Fibroblast of lung (primary cell): ENCODE data around the gene ZNF675. TPM values are rescaled to one million over a fixed set of nuclear protein-coding genes. Genes with fewer than 3 reads are reported as not detected.
"Not testable (repeated sequence)": the region's sequence is repeated elsewhere in the genome, so short reads cannot be mapped to it uniquely, and the experiment has no call there.

ENCODE experiments used
- DNase-seq, 2 donors: peaks; one replicate each; pipeline versions ENCODE4 v3.0.0 to v3.0.0-alpha.2; 2010; ENCODE audit warnings: low read depth in 2 of 2
- H2AFZ ChIP-seq: 2 replicates; pipeline ENCODE4 v1.5.1; 2012; ENCODE audit warnings: low read length, control low read depth, inconsistent platforms
- H3K27ac ChIP-seq: 2 replicates; pipeline ENCODE4 v1.5.1; 2011; ENCODE audit warnings: low read length, control low read depth; ENCODE audit not compliant: insufficient read depth
- H3K27me3 ChIP-seq: 2 replicates; pipeline ENCODE4 v1.5.1; 2011; ENCODE audit warnings: mild to moderate bottlenecking, low read length; ENCODE audit not compliant: control insufficient read depth, insufficient read depth
- H3K36me3 ChIP-seq: 2 replicates; pipeline ENCODE4 v1.5.1; 2011; ENCODE audit warnings: low read length; ENCODE audit not compliant: control insufficient read depth, insufficient read depth
- H3K4me1 ChIP-seq: 2 replicates; pipeline ENCODE4 v1.5.1; 2011; ENCODE audit warnings: low read length; ENCODE audit not compliant: control insufficient read depth, insufficient read depth; ENCODE audit errors: extremely low read depth
- H3K4me2 ChIP-seq: 2 replicates; pipeline ENCODE4 v1.5.1; 2011; ENCODE audit warnings: low read length, control low read depth; ENCODE audit not compliant: insufficient read depth; ENCODE audit errors: extremely low read depth
- H3K4me3 ChIP-seq, 4 experiments: fragments of 200-600 bp in 1 of 4; sonication (generic) in 1 of 4; replicated peaks in 1 of 4; 2 replicates each; pipeline ENCODE4 v1.5.1; 2011 to 2016; ENCODE audit warnings: low read length in 4 of 4, low read depth in 3 of 4, mild to moderate bottlenecking in 3 of 4, control low read depth in 2 of 4, inconsistent platforms in 1 of 4, mixed read lengths in 1 of 4; ENCODE audit not compliant: insufficient read depth in 1 of 4; ENCODE audit errors: control extremely low read depth in 1 of 4
- H3K79me2 ChIP-seq: 2 replicates; pipeline ENCODE4 v1.5.1; 2012; ENCODE audit warnings: mild to moderate bottlenecking, low read length, inconsistent platforms; ENCODE audit not compliant: control insufficient read depth, insufficient read depth
- H3K9ac ChIP-seq: 2 replicates; pipeline ENCODE4 v1.5.1; 2011; ENCODE audit warnings: mild to moderate bottlenecking, low read length, control low read depth; ENCODE audit not compliant: insufficient read depth
- H3K9me3 ChIP-seq: 2 replicates; pipeline ENCODE4 v1.5.1; 2012; ENCODE audit warnings: low read depth, low read length; ENCODE audit not compliant: control insufficient read depth, insufficient read depth
- H4K20me1 ChIP-seq: 2 replicates; pipeline ENCODE4 v1.5.1; 2011; ENCODE audit warnings: low read length; ENCODE audit not compliant: control insufficient read depth, insufficient read depth; ENCODE audit errors: extremely low read depth
- CTCF ChIP-seq, 2 donors: IDR thresholded peaks in 1 of 2; conservative IDR thresholded peaks in 1 of 2; 1 replicate in 1 of 2; 2 replicates in 1 of 2; pipeline ENCODE4 v1.5.1; 2011 to 2012; ENCODE audit warnings: low read length in 2 of 2, control low read depth in 1 of 2, inconsistent platforms in 1 of 2, low read depth in 1 of 2, mild to moderate bottlenecking in 1 of 2
- EZH2 ChIP-seq: IDR thresholded peaks from 2 replicates; pipeline ENCODE4 v1.5.1; 2012; ENCODE audit warnings: low read length, control low read depth, mild to moderate bottlenecking; ENCODE audit errors: missing control alignments
- polyA plus RNA-seq, 2 donors: library from polyadenylated mRNA; depleted of rRNA in 1 of 2; stranded (reverse) in 1 of 2; unstranded in 1 of 2; fragments of >200 nt; gene quantifications; 2 replicates each; pipeline ENCODE4 v1.2.1, GENCODE V29; 2011 to 2012; ENCODE audit warnings: missing spikeins in 1 of 2
- total RNA-seq: library from RNA; depleted of rRNA; stranded (reverse); fragments of >200 nt; gene quantifications from 2 replicates; pipeline ENCODE4 v1.2.1, GENCODE V29; 2014

The ZNF675 gene
- total and polyA plus RNA-seq, 2 donors (not counting 1 experiment from before 2014, with no cell fraction given) = 3.2 to 6.6 TPM

GRCh38 chr19:23673132-23673531, 13.9 kb downstream of the ZNF675 start:
- Histone ChIP-seq H2AFZ (no peak overlapping the region), H3K4me1 (no peaks in the 10 kb centered on the region), H3K27ac (no peak overlapping the region), H3K4me2 (no peak overlapping the region), H3K36me3 (no peaks in the 10 kb centered on the region), H3K9me3 (no peaks in the 10 kb centered on the region), H3K27me3 (no peaks in the 10 kb centered on the region), H3K79me2 (peaks cover 3% of the 10 kb centered on the region), H3K9ac (no peak overlapping the region), H3K4me3 (no peak overlapping the region), H4K20me1 (no peaks in the 10 kb centered on the region)
- no peak for DNase-seq
- TF ChIP-seq CTCF (conservative IDR thresholded peaks at IDR 0.05 in 1 of 2, IDR thresholded peaks at IDR 0.05 in 1 of 2; ENCODE audit: low read depth in 1 of 2, low read length in 2 of 2) (no peak), EZH2 (no peak)

GRCh38 chr19:23668606-23669005, 18.4 kb downstream of the ZNF675 start:
- not testable (repeated sequence) for H3K4me1 ChIP-seq, H3K9ac ChIP-seq, H3K27me3 ChIP-seq, H4K20me1 ChIP-seq, DNase-seq, H3K9me3 ChIP-seq, H3K36me3 ChIP-seq, H3K27ac ChIP-seq, H3K4me2 ChIP-seq, H3K4me3 ChIP-seq, H2AFZ ChIP-seq, H3K79me2 ChIP-seq

- DNase-seq = no peak
- H3K4me3 ChIP-seq = no peak overlapping the region
- TF ChIP-seq EZH2 = no peak
- no peak for TF ChIP-seq CTCF (conservative IDR thresholded peaks at IDR 0.05 in 1 of 2, IDR thresholded peaks at IDR 0.05 in 1 of 2; ENCODE audit: low read depth in 1 of 2, low read length in 2 of 2)
Observed at GRCh38 chr19:23665651-23666410, 21.2 kb downstream of the ZNF675 start.

GRCh38 chr19:23649817-23650216, 37.2 kb downstream of the ZNF675 start:
- not testable (repeated sequence) for H3K27ac ChIP-seq, H3K9me3 ChIP-seq, H3K79me2 ChIP-seq, H3K4me1 ChIP-seq, H3K4me3 ChIP-seq, H2AFZ ChIP-seq, H4K20me1 ChIP-seq, H3K9ac ChIP-seq, H3K4me2 ChIP-seq, H3K36me3 ChIP-seq, H3K27me3 ChIP-seq
- DNase-seq = peak in 1 of 2 donors; percentile 2

More at GRCh38 chr19:23665651-23666410, 21.2 kb downstream of the ZNF675 start:
- no peaks in the 10 kb centered on the region for H3K79me2 ChIP-seq
- H3K9me3 ChIP-seq = no peaks in the 10 kb centered on the region
- H3K4me1 ChIP-seq = no peaks in the 10 kb centered on the region
- H3K9ac ChIP-seq = no peak overlapping the region
- H4K20me1 ChIP-seq = no peaks in the 10 kb centered on the region
- H3K36me3 ChIP-seq = no peaks in the 10 kb centered on the region
- no peak overlapping the region for H3K4me2 ChIP-seq
- H3K27ac ChIP-seq = no peak overlapping the region
- H3K27me3 ChIP-seq = no peaks in the 10 kb centered on the region
- no peak overlapping the region for H2AFZ ChIP-seq
